Measurements from ENCODE around the gene RAI14. TPM values are rescaled to one million over a fixed set of nuclear protein-coding genes. Genes with fewer than 3 reads are reported as not detected.

The RAI14 gene
- total RNA-seq, 6 experiments from 2014 or later = 256 to 360 (median 323) TPM

GRCh38 chr5:34622098-34622400, 34.1 kb upstream of the RAI14 start:
- TF ChIP-seq CTCF (IDR thresholded peaks at IDR 0.05) = no peak
- DNase-seq = no peak
- H3K27me3 Mint-ChIP-seq (ENCODE audit: insufficient read depth) = peaks cover 3% of the 10 kb centered on the region; the same call in 1 of the 2 replicates
- no peaks in the 10 kb centered on the region for H3K36me3 Mint-ChIP-seq (ENCODE audit: low read depth)
- H3K4me1 Mint-ChIP-seq (ENCODE audit: low read depth) = peaks cover 47% of the 10 kb centered on the region
- no peaks in the 10 kb centered on the region for H3K9me3 Mint-ChIP-seq
- H3K27ac Mint-ChIP-seq = peak overlapping the region; percentile 46; the same call in 1 of the 2 replicates
- no peak overlapping the region for H3K4me3 Mint-ChIP-seq

DNA sequence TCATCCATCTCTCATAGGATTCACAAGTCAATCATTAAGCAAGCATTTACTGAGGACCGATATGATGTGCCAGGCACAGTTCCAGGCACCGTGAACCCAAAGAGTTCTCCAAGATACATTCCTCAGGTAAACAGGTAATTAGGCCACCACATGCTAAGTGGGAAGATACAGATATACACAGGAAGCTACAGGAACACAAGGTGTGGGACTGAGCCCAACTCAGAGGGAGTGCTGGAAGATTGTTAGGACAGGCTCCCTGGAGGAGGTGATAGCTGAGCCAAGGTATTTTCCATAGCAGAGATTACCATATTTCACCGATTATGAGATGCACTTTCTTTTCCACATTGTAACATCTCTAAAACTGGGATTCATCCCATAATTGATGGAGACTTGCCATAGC, 31.4 kb upstream of the RAI14 start:
- no peaks in the 10 kb centered on the region for H3K9me3 Mint-ChIP-seq
- H3K4me1 Mint-ChIP-seq (ENCODE audit: low read depth) = peaks cover 56% of the 10 kb centered on the region
- H3K27ac Mint-ChIP-seq = no peak overlapping the region
- H3K36me3 Mint-ChIP-seq (ENCODE audit: low read depth) = no peaks in the 10 kb centered on the region; the same call in 1 of the 2 replicates
- no peak for TF ChIP-seq CTCF (IDR thresholded peaks at IDR 0.05)
- no peak for DNase-seq
- no peak overlapping the region for H3K4me3 Mint-ChIP-seq
- peaks cover 3% of the 10 kb centered on the region; the same call in 1 of the 2 replicates for H3K27me3 Mint-ChIP-seq (ENCODE audit: insufficient read depth)

DNA sequence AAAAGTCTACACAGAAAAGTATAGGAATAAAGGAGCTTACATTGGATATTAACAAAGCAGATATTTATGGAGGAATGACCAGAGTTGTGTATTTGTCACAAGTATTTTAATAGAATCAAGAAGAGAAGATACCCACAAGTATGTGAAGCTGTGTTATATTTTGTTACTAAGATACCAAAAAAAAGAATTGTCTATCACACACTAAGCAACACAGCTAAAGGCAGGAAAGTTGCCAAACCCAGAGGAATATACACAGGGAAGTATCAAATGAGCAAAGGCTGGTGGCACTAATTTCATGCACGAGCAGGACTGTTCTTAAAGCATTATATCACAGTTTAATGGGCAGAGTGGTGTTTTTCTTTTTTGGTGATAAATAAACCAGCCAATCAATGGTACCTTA, 30.9 kb upstream of the RAI14 start:
- Mint-ChIP-seq H3K27ac (no peak overlapping the region), H3K27me3 (ENCODE audit: insufficient read depth) (no peaks in the 10 kb centered on the region; the same call in 1 of the 2 replicates), H3K9me3 (no peaks in the 10 kb centered on the region), H3K36me3 (ENCODE audit: low read depth) (no peaks in the 10 kb centered on the region; the same call in 1 of the 2 replicates), H3K4me1 (ENCODE audit: low read depth) (peaks cover 56% of the 10 kb centered on the region), H3K4me3 (no peak overlapping the region)
- TF ChIP-seq CTCF (IDR thresholded peaks at IDR 0.05) = no peak
- DNase-seq = no peak

GRCh38 chr5:34626036-34626435, 30.1 kb upstream of the RAI14 start:
- peaks cover 56% of the 10 kb centered on the region for H3K4me1 Mint-ChIP-seq (ENCODE audit: low read depth)
- peaks cover 5% of the 10 kb centered on the region; the same call in 1 of the 2 replicates for H3K36me3 Mint-ChIP-seq (ENCODE audit: low read depth)
- H3K4me3 Mint-ChIP-seq = no peak overlapping the region
- TF ChIP-seq CTCF (IDR thresholded peaks at IDR 0.05) = no peak
- DNase-seq = peak; percentile 80
- H3K9me3 Mint-ChIP-seq = peaks cover 6% of the 10 kb centered on the region
- no peaks in the 10 kb centered on the region for H3K27me3 Mint-ChIP-seq (ENCODE audit: insufficient read depth)
- peak overlapping the region; percentile 23 for H3K27ac Mint-ChIP-seq

DNA sequence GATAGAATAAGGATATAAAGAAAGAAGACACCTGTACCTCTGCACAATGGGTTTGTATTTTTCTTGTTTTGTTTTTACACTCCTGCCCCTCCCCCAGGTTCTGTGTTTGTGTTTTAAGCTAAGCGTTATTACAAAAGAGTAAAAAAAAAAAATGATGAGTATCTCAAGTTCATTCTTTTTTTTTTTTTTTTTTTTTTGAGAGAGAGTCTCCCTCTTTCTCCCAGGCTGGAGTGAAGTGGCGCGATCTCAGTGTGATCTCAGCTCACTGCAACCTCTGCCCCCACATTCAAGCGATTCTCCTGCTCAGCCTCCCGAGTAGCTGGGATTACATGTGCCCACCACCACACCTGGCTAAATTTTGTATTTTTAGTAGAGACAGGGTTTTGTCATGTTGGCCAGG, 29.4 kb upstream of the RAI14 start:
- Mint-ChIP-seq H3K4me3 (no peak overlapping the region), H3K9me3 (peaks cover 7% of the 10 kb centered on the region), H3K4me1 (ENCODE audit: low read depth) (peaks cover 52% of the 10 kb centered on the region), H3K27ac (no peak overlapping the region; the same call in 1 of the 2 replicates), H3K36me3 (ENCODE audit: low read depth) (peaks cover 12% of the 10 kb centered on the region), H3K27me3 (ENCODE audit: insufficient read depth) (no peaks in the 10 kb centered on the region)
- no peak for TF ChIP-seq CTCF (IDR thresholded peaks at IDR 0.05)
- DNase-seq = no peak

DNA sequence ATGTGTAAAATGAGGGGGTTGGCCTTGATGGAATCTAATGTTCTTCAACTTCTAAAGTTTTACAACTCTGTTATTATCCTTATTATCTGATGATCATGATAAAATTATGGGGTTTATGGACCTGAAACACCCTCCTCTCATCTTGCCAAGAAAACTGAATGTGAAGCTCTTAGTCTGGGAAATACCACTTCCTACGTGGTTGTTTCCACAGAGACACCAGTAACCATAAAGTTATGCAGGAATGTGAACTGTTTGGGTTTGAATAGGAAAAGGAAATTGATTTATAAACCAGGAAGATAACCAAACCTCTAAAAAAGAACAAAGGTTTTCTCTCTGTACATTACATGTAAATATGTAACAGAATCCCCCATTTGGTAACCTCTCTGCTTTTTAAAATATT, 28.3 kb upstream of the RAI14 start:
- Mint-ChIP-seq H3K36me3 (ENCODE audit: low read depth) (peaks cover 12% of the 10 kb centered on the region), H3K27me3 (ENCODE audit: insufficient read depth) (no peaks in the 10 kb centered on the region), H3K4me1 (ENCODE audit: low read depth) (peaks cover 42% of the 10 kb centered on the region), H3K9me3 (peaks cover 7% of the 10 kb centered on the region), H3K4me3 (peak overlapping the region; percentile 15), H3K27ac (peak overlapping the region; percentile 62)
- TF ChIP-seq CTCF (IDR thresholded peaks at IDR 0.05) = no peak
- peak; percentile 71 for DNase-seq

Measured in HFFc6 (cell line).